ENCODE results near the gene GMDS.

The GMDS gene

DNA sequence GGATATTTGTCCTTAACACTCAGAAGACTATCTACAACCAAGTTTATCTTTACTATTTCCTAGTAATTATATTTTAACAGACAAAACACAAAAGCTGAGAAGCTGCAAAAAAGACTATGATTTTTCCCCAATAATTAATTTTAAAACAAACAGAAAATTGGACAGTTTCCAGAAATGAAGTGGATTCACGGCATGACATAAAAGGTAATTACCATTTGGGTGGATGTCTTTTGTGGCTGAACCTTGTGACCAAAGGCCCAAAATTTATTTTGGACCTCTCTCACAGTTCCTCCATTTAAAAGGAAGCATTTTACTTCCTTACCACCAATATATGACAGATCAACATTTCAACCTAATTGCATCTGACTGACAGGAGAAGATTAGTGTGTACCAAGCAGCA, 90.2 kb downstream of the GMDS start:
- peaks cover 4% of the 10 kb centered on the region for H4K20me1 ChIP-seq (ENCODE audit: insufficient read depth, low read length, poor library complexity, severe bottlenecking)
- H3K9me2 ChIP-seq (replicated peaks; ENCODE audit: low read depth, low read length) = no peaks in the 10 kb centered on the region
- H2AFZ ChIP-seq (ENCODE audit: low read length) = no peak overlapping the region
- H3F3A ChIP-seq (ENCODE audit: low read depth) = no peaks in the 10 kb centered on the region
- no peaks in the 10 kb centered on the region for H3K9me3 ChIP-seq (ENCODE audit: insufficient read depth, low read depth, low read length)
- no peaks in the 10 kb centered on the region for H3K36me3 ChIP-seq (ENCODE audit: insufficient read depth, low read length)
- H3K27me3 ChIP-seq (ENCODE audit: insufficient read depth, low read length, poor library complexity, severe bottlenecking) = no peaks in the 10 kb centered on the region
- H3K79me2 ChIP-seq (ENCODE audit: insufficient read depth, low read length) = peaks cover 6% of the 10 kb centered on the region; the same call in 1 of the 2 replicates
- H3K4me3 ChIP-seq (ENCODE audit: low read length, poor library complexity, severe bottlenecking) = no peak overlapping the region
- H3K9ac ChIP-seq (ENCODE audit: low read depth, low read length, poor library complexity, severe bottlenecking) = no peak overlapping the region
- peaks cover 7% of the 10 kb centered on the region for H3K4me1 ChIP-seq (ENCODE audit: insufficient read depth, low read length, poor library complexity, severe bottlenecking)
- TF ChIP-seq, protein P1, sequence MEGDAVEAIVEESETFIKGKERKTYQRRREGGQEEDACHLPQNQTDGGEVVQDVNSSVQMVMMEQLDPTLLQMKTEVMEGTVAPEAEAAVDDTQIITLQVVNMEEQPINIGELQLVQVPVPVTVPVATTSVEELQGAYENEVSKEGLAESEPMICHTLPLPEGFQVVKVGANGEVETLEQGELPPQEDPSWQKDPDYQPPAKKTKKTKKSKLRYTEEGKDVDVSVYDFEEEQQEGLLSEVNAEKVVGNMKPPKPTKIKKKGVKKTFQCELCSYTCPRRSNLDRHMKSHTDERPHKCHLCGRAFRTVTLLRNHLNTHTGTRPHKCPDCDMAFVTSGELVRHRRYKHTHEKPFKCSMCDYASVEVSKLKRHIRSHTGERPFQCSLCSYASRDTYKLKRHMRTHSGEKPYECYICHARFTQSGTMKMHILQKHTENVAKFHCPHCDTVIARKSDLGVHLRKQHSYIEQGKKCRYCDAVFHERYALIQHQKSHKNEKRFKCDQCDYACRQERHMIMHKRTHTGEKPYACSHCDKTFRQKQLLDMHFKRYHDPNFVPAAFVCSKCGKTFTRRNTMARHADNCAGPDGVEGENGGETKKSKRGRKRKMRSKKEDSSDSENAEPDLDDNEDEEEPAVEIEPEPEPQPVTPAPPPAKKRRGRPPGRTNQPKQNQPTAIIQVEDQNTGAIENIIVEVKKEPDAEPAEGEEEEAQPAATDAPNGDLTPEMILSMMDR (conservative IDR thresholded peaks at IDR 0.05; ENCODE audit: low read length) = no peak
- no peak for TF ChIP-seq EZH2phosphoT487 (IDR thresholded peaks at IDR 0.05; ENCODE audit: borderline replicate concordance)
- H3K4me2 ChIP-seq (ENCODE audit: low read depth, low read length, poor library complexity, severe bottlenecking) = no peak overlapping the region

- no peaks in the 10 kb centered on the region for H4K20me1 ChIP-seq (ENCODE audit: insufficient read depth, low read length, poor library complexity, severe bottlenecking)
- TF ChIP-seq, protein P1 (conservative IDR thresholded peaks at IDR 0.05; ENCODE audit: low read length) = no peak
- no peak for TF ChIP-seq EZH2phosphoT487 (IDR thresholded peaks at IDR 0.05; ENCODE audit: borderline replicate concordance)
Observed at GRCh38 chr6:2149361-2150006, 95.9 kb downstream of the GMDS start.

DNA sequence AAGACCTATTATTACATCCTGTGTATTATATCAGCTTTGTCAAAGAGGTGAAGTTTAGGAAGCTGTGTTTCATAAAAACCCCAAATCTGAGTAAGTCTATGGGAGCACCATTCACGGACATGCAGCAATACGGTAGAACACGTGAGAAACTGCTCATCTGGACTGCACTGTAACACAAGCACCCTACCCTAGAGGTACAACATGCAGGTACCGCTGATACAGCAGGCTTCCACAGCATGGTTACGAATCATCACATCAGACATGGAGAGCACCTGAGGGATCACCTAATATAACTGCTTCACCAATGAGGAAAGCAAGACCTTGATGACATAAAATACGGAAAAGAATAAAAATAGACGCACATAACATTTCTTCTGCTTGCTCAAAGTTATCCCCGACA, 96.7 kb downstream of the GMDS start:
- Histone ChIP-seq H3K36me3 (ENCODE audit: insufficient read depth, low read length) (no peaks in the 10 kb centered on the region), H3K9ac (ENCODE audit: low read depth, low read length, poor library complexity, severe bottlenecking) (no peak overlapping the region), H3K4me3 (ENCODE audit: low read length, poor library complexity, severe bottlenecking) (no peak overlapping the region), H3K4me2 (ENCODE audit: low read depth, low read length, poor library complexity, severe bottlenecking) (no peak overlapping the region), H3K9me3 (ENCODE audit: insufficient read depth, low read depth, low read length) (no peaks in the 10 kb centered on the region), H3K4me1 (ENCODE audit: insufficient read depth, low read length, poor library complexity, severe bottlenecking) (no peaks in the 10 kb centered on the region), H3K9me2 (replicated peaks; ENCODE audit: low read depth, low read length) (no peaks in the 10 kb centered on the region), H3K27me3 (ENCODE audit: insufficient read depth, low read length, poor library complexity, severe bottlenecking) (no peaks in the 10 kb centered on the region), H2AFZ (ENCODE audit: low read length) (no peak overlapping the region), H3K79me2 (ENCODE audit: insufficient read depth, low read length) (no peaks in the 10 kb centered on the region), H3F3A (ENCODE audit: low read depth) (no peaks in the 10 kb centered on the region), H4K20me1 (ENCODE audit: insufficient read depth, low read length, poor library complexity, severe bottlenecking) (no peaks in the 10 kb centered on the region)
- TF ChIP-seq EZH2phosphoT487 (IDR thresholded peaks at IDR 0.05; ENCODE audit: borderline replicate concordance) = no peak

More at GRCh38 chr6:2149361-2150006, 95.9 kb downstream of the GMDS start:
- H3K27me3 ChIP-seq (ENCODE audit: insufficient read depth, low read length, poor library complexity, severe bottlenecking) = no peaks in the 10 kb centered on the region
- H3K79me2 ChIP-seq (ENCODE audit: insufficient read depth, low read length) = no peaks in the 10 kb centered on the region
- H3K9me3 ChIP-seq (ENCODE audit: insufficient read depth, low read depth, low read length) = no peaks in the 10 kb centered on the region
- H3K4me1 ChIP-seq (ENCODE audit: insufficient read depth, low read length, poor library complexity, severe bottlenecking) = no peaks in the 10 kb centered on the region
- no peaks in the 10 kb centered on the region for H3K36me3 ChIP-seq (ENCODE audit: insufficient read depth, low read length)
- H3K4me3 ChIP-seq (ENCODE audit: low read length, poor library complexity, severe bottlenecking) = no peak overlapping the region
- H2AFZ ChIP-seq (ENCODE audit: low read length) = no peak overlapping the region
- H3K4me2 ChIP-seq (ENCODE audit: low read depth, low read length, poor library complexity, severe bottlenecking) = no peak overlapping the region
- H3F3A ChIP-seq (ENCODE audit: low read depth) = no peaks in the 10 kb centered on the region
- H3K9me2 ChIP-seq (replicated peaks; ENCODE audit: low read depth, low read length) = no peaks in the 10 kb centered on the region
- no peak overlapping the region for H3K9ac ChIP-seq (ENCODE audit: low read depth, low read length, poor library complexity, severe bottlenecking)

Measured in Loucy (cell line).